Fibroblast of pulmonary artery (primary cell): Measurements from ENCODE around the gene SYNGR3.

Experiments used
- DNase-seq: peaks from one replicate; pipeline ENCODE4 v3.0.0-alpha.2; 2010; ENCODE audit warnings: low read depth
- H3K4me3 ChIP-seq: replicated peaks from 2 replicates; pipeline ENCODE4 v1.5.1; 2011; ENCODE audit warnings: low read depth, mild to moderate bottlenecking, control low read depth, low read length, moderate library complexity
- TF ChIP-seq, protein P1 (sequence below): IDR thresholded peaks from 2 replicates; pipeline ENCODE4 v1.5.1; 2011; ENCODE audit warnings: mild to moderate bottlenecking, control low read depth, low read length, inconsistent platforms; ENCODE audit errors: missing control alignments

Gene SYNGR3

GRCh38 chr16:1944612-1945199, 45.1 kb upstream of the SYNGR3 start:
- TF ChIP-seq, protein P1, sequence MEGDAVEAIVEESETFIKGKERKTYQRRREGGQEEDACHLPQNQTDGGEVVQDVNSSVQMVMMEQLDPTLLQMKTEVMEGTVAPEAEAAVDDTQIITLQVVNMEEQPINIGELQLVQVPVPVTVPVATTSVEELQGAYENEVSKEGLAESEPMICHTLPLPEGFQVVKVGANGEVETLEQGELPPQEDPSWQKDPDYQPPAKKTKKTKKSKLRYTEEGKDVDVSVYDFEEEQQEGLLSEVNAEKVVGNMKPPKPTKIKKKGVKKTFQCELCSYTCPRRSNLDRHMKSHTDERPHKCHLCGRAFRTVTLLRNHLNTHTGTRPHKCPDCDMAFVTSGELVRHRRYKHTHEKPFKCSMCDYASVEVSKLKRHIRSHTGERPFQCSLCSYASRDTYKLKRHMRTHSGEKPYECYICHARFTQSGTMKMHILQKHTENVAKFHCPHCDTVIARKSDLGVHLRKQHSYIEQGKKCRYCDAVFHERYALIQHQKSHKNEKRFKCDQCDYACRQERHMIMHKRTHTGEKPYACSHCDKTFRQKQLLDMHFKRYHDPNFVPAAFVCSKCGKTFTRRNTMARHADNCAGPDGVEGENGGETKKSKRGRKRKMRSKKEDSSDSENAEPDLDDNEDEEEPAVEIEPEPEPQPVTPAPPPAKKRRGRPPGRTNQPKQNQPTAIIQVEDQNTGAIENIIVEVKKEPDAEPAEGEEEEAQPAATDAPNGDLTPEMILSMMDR = no peak
- no peak overlapping the region for H3K4me3 ChIP-seq

DNA sequence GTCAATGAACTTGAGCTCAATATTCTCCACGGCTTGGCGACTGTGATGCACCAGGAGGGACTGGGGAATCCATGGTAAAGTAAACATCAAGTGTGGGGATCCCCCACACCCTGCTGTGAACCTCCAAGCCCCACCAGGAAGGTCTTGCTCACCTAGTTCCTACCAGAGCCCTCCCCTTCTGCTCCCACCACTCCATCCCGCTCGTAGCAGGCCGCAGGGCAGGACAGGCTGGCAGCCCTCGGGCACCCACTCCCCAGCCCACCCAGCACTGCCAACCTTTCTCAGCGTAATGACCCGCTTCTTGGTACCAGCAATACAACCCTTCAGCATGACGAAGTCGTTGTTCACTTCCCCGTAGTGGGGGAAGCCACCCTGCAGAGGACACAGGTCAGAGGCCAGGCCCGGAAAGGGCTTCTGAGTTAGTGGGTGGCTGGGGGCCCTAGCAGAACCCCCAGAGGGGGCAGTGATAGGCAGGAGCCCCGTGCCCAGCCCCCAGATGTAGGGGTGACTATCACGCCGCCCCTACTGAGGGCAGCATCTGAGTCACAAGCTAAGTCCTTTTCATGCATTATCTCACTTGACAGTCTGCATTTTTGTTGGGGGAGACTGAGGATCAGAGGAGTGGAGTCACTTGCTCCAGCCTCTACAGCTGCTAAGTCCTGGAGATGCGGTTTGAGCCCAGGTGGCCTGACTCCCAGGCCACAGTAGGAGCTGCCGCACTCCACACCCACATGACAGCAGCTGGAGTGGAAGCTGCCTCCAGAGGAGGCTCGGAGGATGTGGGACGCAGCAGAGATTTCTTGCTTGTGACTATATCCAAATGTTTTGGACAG, 44.0 kb upstream of the SYNGR3 start:
- no peak for DNase-seq
- no peak overlapping the region for H3K4me3 ChIP-seq
- TF ChIP-seq, protein P1 = no peak

More at GRCh38 chr16:1944612-1945199, 45.1 kb upstream of the SYNGR3 start:
- DNase-seq = no peak

DNA sequence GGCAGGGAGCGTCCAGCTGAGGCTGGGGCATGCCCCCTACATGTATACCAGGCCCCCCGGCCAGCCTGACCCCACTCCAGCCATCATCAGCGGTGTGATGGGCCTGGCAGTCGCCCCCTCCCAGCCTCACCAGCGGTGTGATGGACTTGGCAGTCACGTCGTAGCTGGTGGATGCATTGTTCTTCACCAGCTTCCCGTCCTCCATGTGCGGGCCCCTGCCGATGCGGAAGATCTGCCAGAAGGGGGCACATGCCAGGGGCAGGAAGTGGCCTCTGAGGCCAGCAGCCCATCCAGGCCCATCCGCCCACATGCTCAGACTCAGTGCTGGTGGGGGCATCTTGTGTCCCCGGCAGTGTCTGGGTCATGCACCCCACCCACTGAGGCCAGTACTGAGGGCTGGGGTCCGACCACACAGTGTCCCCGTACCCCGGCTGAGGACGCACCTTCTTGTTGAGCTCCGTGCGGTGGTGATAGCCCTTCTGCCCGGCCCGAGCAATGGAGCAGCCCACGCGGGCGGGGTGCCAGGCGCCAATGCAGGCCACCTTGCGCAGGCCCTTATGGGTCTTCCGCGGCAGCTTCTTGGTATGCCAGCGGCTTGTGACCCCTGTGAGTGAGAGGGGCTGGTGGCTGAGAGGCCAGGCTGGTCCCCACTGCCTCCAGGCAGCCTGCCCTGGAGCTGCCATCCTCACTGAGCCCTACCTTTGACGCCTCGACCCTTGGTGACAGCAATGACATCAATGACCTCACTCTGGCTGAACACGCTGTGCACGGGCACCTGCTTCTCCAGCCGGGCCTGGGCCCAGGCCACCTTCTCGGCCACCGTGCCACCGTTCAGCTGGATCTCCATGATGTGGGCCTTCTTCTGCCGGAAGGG, 43.0 kb upstream of the SYNGR3 start:
- no peak overlapping the region for H3K4me3 ChIP-seq
- TF ChIP-seq, protein P1 = no peak
- no peak for DNase-seq

GRCh38 chr16:1947369-1947670, 42.5 kb upstream of the SYNGR3 start:
- TF ChIP-seq, protein P1 = no peak
- no peak overlapping the region for H3K4me3 ChIP-seq

GRCh38 chr16:1949507-1949906, 40.3 kb upstream of the SYNGR3 start:
- TF ChIP-seq, protein P1 = no peak
- no peak for DNase-seq
- no peak overlapping the region for H3K4me3 ChIP-seq

More at GRCh38 chr16:1947369-1947670, 42.5 kb upstream of the SYNGR3 start:
- no peak for DNase-seq

DNA sequence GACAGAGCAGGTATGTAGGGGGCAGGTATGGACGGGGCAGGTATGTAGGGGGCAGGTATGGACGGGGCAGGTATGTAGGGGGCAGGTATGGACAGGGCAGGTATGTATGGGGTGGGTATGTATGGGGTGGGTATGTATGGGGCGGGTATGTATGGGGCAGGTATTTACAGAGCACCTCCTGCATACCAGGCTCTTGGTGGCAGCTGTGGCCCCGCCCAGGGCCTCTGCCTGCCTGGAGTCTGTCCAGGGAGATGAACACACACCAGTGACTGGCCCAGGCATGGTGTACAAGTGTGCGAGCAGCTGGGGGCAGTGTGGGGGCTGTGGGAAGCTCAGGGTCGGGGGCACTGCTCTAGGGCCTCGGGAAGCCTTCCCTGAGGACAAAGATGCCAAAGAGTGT, 39.7 kb upstream of the SYNGR3 start:
- H3K4me3 ChIP-seq = no peak overlapping the region
- no peak for DNase-seq
- TF ChIP-seq, protein P1 = no peak
